SK-N-MC (cell line): ENCODE data around the gene PNMA6F.

ENCODE experiments used
- EZH2 ChIP-seq: fragments of 200-600 bp; sonication (generic); IDR thresholded peaks from one replicate; pipeline ENCODE4 v1.6.1; 2017; ENCODE audit warnings: antibody characterized with exemption
- POLR2AphosphoS5 ChIP-seq: IDR thresholded peaks from 2 replicates; pipeline ENCODE4 v1.6.1; 2012; ENCODE audit warnings: mild to moderate bottlenecking, low read depth, low read length, borderline replicate concordance

DNA sequence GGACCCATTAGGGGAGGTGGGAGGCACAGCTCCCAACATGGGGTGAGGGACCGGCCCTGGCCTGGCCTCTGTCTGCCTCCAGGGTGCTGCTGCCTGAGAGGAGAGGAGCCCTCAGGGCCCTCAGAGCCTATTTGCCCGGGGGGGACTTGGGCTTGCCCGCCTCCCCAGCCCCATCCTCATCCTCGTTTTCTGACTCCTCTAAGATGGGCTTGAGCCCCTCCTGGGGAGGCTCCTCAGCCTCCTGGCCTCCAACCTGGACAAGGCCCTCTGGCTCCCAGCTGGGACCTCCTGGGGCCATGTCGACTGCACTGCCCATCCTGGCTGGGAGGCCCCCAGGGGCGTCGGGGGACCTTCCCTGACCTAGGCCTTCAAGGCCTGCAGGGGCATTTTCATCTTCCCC lies 2.8 kb downstream of the PNMA6F start:
- TF ChIP-seq POLR2AphosphoS5 (no peak), EZH2 (no peak)
